Muscle layer of duodenum (tissue), 2 donors: Measurements from ENCODE around the gene SNCAIP.
"Not testable (repeated sequence)": the region's sequence is repeated elsewhere in the genome, so short reads cannot be mapped to it uniquely, and the experiment has no call there.

Experiments used
- H3K27ac ChIP-seq: one replicate; pipeline ENCODE4 v1.7.0; 2013; ENCODE audit warnings: mild to moderate bottlenecking, low read length
- H3K27me3 ChIP-seq: one replicate; pipeline ENCODE4 v1.7.0; 2013; ENCODE audit warnings: low read depth, mild to moderate bottlenecking, control low read depth, low read length
- H3K36me3 ChIP-seq, 2 donors: one replicate each; pipeline ENCODE4 v1.7.0; 2013; ENCODE audit warnings: low read length in 2 of 2, control low read depth in 1 of 2, mild to moderate bottlenecking in 1 of 2; ENCODE audit not compliant: insufficient read depth in 2 of 2, control insufficient read depth in 1 of 2
- H3K4me1 ChIP-seq, 2 donors: one replicate each; pipeline ENCODE4 v1.7.0; 2013; ENCODE audit warnings: low read length in 2 of 2, mild to moderate bottlenecking in 2 of 2, control low read depth in 1 of 2, moderate library complexity in 1 of 2; ENCODE audit not compliant: insufficient read depth in 2 of 2, control insufficient read depth in 1 of 2
- H3K4me3 ChIP-seq, 2 donors: one replicate each; pipeline ENCODE4 v1.7.0; 2013; ENCODE audit warnings: low read length in 2 of 2, low read depth in 1 of 2, mild to moderate bottlenecking in 1 of 2
- H3K9me3 ChIP-seq, 2 donors: one replicate each; pipeline ENCODE4 v1.7.0; 2013; ENCODE audit warnings: low read length in 2 of 2, control low read depth in 1 of 2, mild to moderate bottlenecking in 1 of 2; ENCODE audit not compliant: control insufficient read depth in 1 of 2
- donor health status: healthy.

Gene SNCAIP

DNA sequence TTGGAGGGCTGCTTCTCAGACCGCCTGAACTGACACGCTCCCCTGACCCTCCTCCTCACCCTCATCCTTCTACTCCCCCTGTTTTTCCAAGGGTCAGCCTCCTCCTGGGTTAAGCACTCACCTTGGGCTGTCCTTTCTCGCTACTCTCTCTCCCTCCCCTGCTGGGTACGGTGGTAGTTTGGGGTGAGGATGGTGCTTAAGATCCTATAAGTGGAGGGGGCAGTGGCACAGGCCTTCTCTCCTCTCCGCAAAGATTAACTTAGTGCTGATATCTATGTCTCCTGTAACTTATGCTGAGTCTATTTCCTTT is 159.7 kb downstream of the SNCAIP start:
- Histone ChIP-seq H3K27me3 (no peaks in the 10 kb centered on the region), H3K9me3 (no peaks in the 10 kb centered on the region), H3K4me1 (no peaks in the 10 kb centered on the region), H3K4me3 (no peak overlapping the region), H3K36me3 (no peaks in the 10 kb centered on the region), H3K27ac (no peak overlapping the region)

DNA sequence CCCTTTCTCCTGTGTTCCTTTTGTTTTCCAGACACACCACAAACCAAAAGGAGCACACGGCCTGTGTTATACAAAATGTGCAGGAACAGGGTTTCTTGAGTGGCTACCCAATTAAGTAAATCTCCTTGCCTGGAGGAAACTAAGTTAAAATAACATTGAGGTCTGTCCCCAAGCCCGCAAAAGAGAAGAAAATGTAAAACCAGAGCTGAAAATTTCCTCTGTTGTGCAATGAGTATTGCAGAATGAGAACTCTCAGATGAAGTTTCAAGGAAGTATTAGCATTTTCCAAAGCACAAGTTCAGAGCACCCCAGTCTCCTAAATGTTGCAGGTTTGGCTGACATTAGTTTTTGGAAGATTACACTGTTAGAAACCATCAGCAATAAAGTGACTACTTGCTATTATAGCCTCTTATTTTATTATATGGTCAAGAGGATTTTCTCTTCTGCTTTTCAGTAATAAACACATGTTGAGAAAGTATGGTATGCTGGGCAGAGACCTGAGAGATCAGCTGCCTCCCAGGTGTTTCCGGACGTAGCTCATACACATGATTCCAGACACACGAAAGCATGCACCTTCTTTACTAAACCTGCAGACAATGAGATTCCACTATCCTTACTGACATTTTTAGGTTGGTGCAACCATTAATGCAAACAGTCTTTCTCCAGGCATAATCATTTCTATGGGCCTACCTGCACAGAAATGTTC is 161.3 kb downstream of the SNCAIP start:
- H3K27me3 ChIP-seq, result no peaks in the 10 kb centered on the region
- no peaks in the 10 kb centered on the region for H3K4me1 ChIP-seq
- H3K36me3 ChIP-seq, result no peaks in the 10 kb centered on the region
- no peak overlapping the region for H3K4me3 ChIP-seq
- no peaks in the 10 kb centered on the region for H3K9me3 ChIP-seq
- no peak overlapping the region for H3K27ac ChIP-seq

DNA sequence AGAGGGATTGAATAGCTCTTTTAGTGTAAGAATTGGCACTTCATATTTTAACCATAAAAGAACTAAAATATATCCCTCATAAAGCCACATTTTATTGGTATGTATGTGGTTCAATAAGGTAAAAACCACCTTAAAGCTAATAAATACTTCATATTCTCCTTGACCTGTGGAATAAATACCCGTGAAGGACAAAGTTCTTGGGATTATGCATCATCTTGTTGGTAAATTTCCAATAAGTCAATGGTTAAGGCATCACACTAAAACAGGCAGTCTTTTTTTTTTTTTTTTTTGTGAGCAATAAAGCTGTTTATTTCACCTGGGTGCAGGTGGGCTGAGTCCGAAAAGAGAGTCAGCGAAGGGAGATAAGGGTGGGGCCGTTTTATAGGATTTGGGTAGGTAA is 161.9 kb downstream of the SNCAIP start:
- Histone ChIP-seq H3K27me3 (no peaks in the 10 kb centered on the region), H3K27ac (no peak overlapping the region)

DNA sequence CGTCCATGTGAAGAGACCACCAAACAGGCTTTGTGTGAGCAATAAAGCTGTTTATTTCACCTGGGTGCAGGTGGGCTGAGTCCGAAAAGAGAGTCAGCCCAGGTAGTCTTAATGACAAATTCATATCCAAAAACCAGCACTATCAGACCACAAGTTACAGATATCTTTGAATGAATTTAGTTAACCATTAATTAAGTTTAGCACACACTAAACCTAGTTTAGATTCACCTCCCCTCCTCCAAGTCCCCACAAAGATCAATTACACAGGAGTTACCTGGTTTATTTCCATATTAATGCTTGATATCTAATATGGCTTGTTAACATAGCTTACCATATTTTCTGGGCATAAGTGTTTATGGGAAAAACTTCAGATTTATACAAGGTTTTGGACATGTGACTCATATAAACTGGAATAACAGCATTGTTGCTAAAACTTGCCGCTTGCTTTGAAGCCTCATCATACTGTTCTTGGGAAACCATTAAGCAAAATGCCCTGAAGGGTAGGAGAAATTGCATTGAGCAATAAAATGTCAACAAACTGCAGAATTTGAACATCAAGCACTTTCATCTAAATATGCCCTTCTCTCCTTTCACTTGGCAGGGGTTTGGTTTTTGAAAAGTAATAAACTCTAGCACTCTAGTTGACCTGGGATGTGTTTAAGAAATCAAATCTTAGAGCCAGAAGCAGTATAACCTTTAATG is 166.9 kb downstream of the SNCAIP start:
- Histone ChIP-seq H3K27ac (no peak overlapping the region), H3K9me3 (no peaks in the 10 kb centered on the region), H3K4me3 (no peak overlapping the region), H3K36me3 (no peaks in the 10 kb centered on the region), H3K4me1 (peaks cover 0 to 3% of the 10 kb centered on the region in 2 donors), H3K27me3 (no peaks in the 10 kb centered on the region)

More for the DNA sequence above, 161.9 kb downstream of the SNCAIP start:
- no peak overlapping the region for H3K4me3 ChIP-seq
- H3K36me3 ChIP-seq, result no peaks in the 10 kb centered on the region
- no peaks in the 10 kb centered on the region for H3K9me3 ChIP-seq
- peaks cover 0 to under 1% of the 10 kb centered on the region in 2 donors for H3K4me1 ChIP-seq

DNA sequence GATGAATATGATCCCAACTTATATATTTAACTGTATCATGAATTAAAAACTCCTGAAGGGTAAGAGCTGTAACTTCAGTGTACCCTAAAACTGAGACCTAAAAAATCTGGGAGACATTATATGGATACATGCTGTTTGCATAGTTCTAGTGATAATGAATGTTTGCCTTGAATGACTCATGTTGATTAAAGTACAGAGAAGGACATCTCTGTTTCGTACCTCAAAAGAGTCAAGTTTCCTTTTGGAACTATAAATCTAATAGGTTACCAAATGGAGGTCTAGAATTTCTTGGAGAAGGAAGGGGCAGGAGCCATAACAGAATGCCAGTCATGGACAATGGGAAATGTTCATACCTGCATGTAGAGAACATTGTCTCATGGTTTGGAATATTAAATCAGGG is 168.1 kb downstream of the SNCAIP start:
- Histone ChIP-seq H3K9me3 (no peaks in the 10 kb centered on the region), H3K27ac (no peak overlapping the region), H3K27me3 (no peaks in the 10 kb centered on the region), H3K36me3 (no peaks in the 10 kb centered on the region), H3K4me1 (peaks cover 0 to 3% of the 10 kb centered on the region in 2 donors), H3K4me3 (no peak overlapping the region)

GRCh38 chr5:122484103-122484502 is 172.1 kb downstream of the SNCAIP start:
- H3K27me3 ChIP-seq, result no peaks in the 10 kb centered on the region
- H3K36me3 ChIP-seq, result no peaks in the 10 kb centered on the region

DNA sequence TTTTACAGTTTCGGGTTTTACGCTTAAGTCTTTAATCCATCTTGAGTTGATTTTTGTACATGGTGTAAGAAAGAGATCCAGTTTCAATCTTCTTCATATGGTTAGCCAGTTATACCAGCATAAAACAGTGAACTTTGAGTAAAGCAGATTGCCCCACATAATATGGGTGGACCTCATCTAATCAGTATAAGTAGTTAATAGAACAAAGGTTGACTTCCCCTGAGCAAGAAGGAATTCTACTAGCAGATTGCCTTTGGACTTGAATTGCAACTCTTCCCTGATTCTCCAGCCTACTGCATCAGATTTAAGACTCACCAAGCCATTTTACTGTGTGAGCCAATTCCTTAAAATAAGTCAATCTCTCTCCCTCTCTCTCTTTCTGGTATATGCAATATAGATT is 173.2 kb downstream of the SNCAIP start:
- H3K27ac ChIP-seq, result no peak overlapping the region
- no peaks in the 10 kb centered on the region for H3K27me3 ChIP-seq
- H3K9me3 ChIP-seq, result no peaks in the 10 kb centered on the region
- no peaks in the 10 kb centered on the region for H3K4me1 ChIP-seq
- H3K36me3 ChIP-seq, result no peaks in the 10 kb centered on the region
- H3K4me3 ChIP-seq, result no peak overlapping the region

More at GRCh38 chr5:122484103-122484502, 172.1 kb downstream of the SNCAIP start:
- Histone ChIP-seq H3K4me3 (no peak overlapping the region), H3K27ac (no peak overlapping the region), H3K4me1 (peaks cover 0 to under 1% of the 10 kb centered on the region in 2 donors), H3K9me3 (no peaks in the 10 kb centered on the region)

DNA sequence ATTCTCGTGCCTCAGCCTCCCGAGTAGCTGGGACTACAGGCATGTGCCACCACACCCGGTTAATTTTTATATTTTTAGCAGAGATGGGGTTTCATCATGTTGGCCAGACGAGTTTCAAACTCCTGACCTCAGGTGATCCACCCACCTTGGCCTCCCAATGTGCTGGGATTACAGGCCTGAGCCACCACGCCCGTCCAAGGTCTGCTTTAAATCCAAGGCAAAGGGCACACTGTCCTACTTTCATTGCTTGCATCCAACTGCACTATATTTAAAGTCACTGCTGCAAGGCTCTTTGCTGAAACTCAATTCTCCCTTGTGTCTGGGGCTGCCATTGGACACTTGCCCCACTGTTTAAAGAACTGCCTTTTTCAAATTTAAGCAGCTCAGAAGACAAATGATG is 174.6 kb downstream of the SNCAIP start:
- not testable (repeated sequence) for H3K9me3 ChIP-seq, H3K27ac ChIP-seq, H3K27me3 ChIP-seq, H3K4me1 ChIP-seq, H3K36me3 ChIP-seq, H3K4me3 ChIP-seq

DNA sequence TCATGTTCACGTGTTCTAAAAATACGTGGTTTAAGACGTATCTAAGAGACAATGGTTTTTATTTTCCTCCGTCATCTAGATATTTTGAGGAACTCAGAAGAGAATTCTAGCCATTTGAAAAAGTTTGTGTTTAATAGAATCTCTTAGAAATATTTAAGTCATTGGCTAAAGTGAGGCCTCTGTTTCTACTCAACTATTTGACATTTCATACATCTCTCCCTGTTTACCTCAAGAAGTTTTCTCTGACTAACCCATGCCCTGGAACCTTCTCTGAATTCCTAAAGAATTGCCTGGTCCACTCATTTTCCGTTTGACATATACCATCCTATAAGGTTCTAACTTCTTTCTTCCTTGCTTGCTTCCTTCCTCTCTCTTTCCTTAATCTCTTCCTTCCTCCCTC is 178.7 kb downstream of the SNCAIP start:
- no peak overlapping the region for H3K4me3 ChIP-seq
- no peak overlapping the region for H3K27ac ChIP-seq

DNA sequence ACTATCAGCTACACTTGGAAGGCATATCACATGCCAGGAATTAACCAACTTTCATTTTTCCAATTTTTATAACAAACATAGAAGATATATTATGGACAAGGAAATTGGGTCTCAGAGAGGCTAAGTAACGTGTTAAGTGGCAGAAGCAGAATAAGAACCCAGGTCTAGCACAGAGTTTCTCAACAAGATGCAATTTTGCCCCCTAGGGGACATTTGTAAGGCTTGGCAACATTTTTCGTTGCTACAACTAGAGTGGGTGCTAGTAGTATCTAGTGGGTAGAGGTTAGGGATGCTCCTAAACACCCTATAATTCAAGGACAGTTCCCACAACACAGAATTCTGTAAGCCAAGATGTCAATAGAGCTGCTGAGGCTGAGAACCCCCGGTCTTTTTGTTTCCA is 180.6 kb downstream of the SNCAIP start:
- H3K4me3 ChIP-seq, result no peak overlapping the region
- no peaks in the 10 kb centered on the region for H3K9me3 ChIP-seq
- H3K27me3 ChIP-seq, result no peaks in the 10 kb centered on the region
- no peaks in the 10 kb centered on the region for H3K4me1 ChIP-seq
- H3K27ac ChIP-seq, result no peak overlapping the region
- no peaks in the 10 kb centered on the region for H3K36me3 ChIP-seq

More for the DNA sequence above, 178.7 kb downstream of the SNCAIP start:
- Histone ChIP-seq H3K9me3 (no peaks in the 10 kb centered on the region), H3K27me3 (no peaks in the 10 kb centered on the region), H3K4me1 (no peaks in the 10 kb centered on the region), H3K36me3 (no peaks in the 10 kb centered on the region)

DNA sequence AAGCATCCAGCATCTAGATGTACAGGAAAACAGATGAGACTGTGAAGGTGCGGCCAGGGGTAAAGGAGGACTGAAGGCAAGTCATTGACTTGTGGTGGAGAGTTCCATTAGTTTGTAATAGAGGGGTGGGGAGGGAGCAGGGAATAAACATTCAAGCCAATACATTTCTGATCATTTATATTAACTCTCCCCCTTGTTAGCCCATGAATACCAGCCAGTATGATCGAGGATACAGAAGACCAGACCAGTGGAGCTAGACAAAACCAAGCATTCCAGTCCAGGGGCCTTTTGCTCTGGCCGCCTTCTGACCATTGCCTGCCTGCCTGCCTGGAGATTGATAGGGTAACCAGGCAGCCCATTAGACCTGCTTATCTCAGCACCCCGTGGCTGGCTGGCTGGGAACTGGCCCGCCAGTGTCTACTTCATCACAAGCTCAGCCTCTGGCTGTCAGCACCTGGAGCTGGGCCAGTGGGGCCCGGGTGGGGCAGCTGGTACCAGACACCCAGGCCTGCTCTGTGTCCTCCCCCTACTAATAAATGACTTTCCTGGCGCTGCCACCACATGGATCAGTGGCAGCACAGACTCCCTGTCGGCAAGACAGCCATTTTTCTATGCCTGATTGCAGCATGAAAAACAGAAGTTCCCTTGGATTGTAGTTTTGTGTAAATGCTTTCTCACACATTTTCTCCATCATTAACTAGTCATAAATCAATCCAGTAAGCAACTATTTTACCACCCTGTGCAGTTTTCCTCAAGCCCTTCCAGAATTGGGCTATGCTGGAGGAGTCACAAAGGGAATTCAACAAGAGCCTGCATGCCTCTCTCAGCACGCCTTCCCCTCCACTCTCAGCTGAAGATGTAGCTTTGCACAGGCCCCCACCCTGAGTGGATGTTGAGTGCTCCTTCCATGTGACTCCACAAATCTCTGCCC is 181.3 kb downstream of the SNCAIP start:
- H3K27me3 ChIP-seq, result no peaks in the 10 kb centered on the region
- H3K4me1 ChIP-seq, result no peaks in the 10 kb centered on the region
- no peak overlapping the region for H3K27ac ChIP-seq

More for the DNA sequence above, 181.3 kb downstream of the SNCAIP start:
- no peaks in the 10 kb centered on the region for H3K36me3 ChIP-seq
- H3K9me3 ChIP-seq, result no peaks in the 10 kb centered on the region
- H3K4me3 ChIP-seq, result no peak overlapping the region
